ENCODE measurements around the gene B4GALNT1. TPM values are rescaled to one million over a fixed set of nuclear protein-coding genes. Genes with fewer than 3 reads are reported as not detected.

The B4GALNT1 gene
- total and polyA plus RNA-seq, 2 of the 13 experiments (the other 11 are each of a cell fraction or from before 2014, with no cell fraction given), result 4.5 to 5.4 TPM

DNA sequence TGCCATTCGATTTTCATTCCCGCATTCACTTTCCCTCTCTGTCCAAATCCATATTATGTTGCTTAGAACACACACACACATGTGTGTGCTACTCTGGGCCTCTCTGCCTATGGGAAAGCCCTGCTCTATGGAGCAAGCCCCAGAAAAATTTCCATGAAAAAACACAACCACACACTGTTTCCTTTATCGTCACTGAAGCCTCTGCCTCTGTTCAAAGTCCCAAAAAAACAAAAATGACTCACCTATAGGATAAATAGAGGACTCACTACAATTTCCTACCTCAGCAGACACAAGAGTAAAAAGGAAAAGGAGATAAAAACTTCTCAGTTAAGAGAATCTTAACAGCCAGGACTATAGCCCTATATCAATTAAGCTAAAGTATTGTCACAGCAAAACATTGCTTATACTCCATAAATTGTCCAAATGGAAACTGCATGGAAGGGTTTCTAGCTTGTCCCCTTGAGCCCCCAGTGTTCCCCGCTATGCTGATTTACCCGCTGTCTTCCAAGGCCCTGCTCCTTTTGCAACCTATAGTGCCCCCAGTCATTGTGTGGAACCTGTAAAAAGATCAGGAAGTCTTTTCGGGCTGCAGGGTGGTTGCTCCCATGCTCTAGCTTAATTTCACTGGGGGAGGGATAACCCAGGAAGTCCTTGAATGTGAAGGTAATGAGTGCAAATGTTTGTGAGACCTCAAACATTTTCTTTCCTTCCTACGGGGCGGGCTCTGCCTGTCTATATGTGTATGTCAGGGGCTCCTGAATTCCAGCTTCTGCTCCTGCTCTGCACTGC is 53.1 kb downstream of the B4GALNT1 start (continued):
- TF ChIP-seq E2F5 (CRISPR knock-in tag; conservative IDR thresholded peaks at IDR 0.05) (no peak), TCF12 (IDR thresholded peaks at IDR 0.05) (no peak), TCF12 (CRISPR knock-in tag; IDR thresholded peaks at IDR 0.05) (no peak), ETV5 (CRISPR knock-in tag; IDR thresholded peaks at IDR 0.05; ENCODE audit: borderline replicate concordance) (peak; percentile 43; the same call in 1 of the 2 replicates), GABPA (IDR thresholded peaks at IDR 0.05; ENCODE audit: low read depth, low read length) (no peak), GABPA (CRISPR knock-in tag; IDR thresholded peaks at IDR 0.05; ENCODE audit: low read depth) (peak; percentile 19; the same call in 1 of the 2 replicates), CAMTA2 (CRISPR knock-in tag; IDR thresholded peaks at IDR 0.05; ENCODE audit: borderline replicate concordance) (no peak), RARA (CRISPR knock-in tag; IDR thresholded peaks at IDR 0.05) (no peak), GATA4 (IDR thresholded peaks at IDR 0.05; ENCODE audit: borderline replicate concordance, low read depth) (no peak), ZNF343 (CRISPR knock-in tag; IDR thresholded peaks at IDR 0.05) (no peak), PTBP1 (IDR thresholded peaks at IDR 0.05; ENCODE audit: low read depth, low read length, poor library complexity, severe bottlenecking) (no peak), KAT8 (CRISPR knock-in tag; IDR thresholded peaks at IDR 0.05) (peak; percentile 31; the same call in 1 of the 2 replicates), MEIS1 (CRISPR knock-in tag; IDR thresholded peaks at IDR 0.05; ENCODE audit: borderline replicate concordance) (no peak), KIAA2018 (CRISPR knock-in tag; IDR thresholded peaks at IDR 0.05; ENCODE audit: borderline replicate concordance) (no peak), HMGA1 (CRISPR knock-in tag; conservative IDR thresholded peaks at IDR 0.05) (no peak), GPBP1L1 (CRISPR knock-in tag; IDR thresholded peaks at IDR 0.05) (no peak), SIX1 (CRISPR knock-in tag; IDR thresholded peaks at IDR 0.05; ENCODE audit: borderline replicate concordance) (no peak), ATAD3A (CRISPR knock-in tag; IDR thresholded peaks at IDR 0.05) (no peak)
- TF ChIP-seq, protein P1, sequence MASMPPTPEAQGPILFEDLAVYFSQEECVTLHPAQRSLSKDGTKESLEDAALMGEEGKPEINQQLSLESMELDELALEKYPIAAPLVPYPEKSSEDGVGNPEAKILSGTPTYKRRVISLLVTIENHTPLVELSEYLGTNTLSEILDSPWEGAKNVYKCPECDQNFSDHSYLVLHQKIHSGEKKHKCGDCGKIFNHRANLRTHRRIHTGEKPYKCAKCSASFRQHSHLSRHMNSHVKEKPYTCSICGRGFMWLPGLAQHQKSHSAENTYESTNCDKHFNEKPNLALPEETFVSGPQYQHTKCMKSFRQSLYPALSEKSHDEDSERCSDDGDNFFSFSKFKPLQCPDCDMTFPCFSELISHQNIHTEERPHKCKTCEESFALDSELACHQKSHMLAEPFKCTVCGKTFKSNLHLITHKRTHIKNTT (CRISPR knock-in tag; IDR thresholded peaks at IDR 0.05), result no peak
